Stimulated activated CD4-positive, alpha-beta T cell treated with anti-CD3 and anti-CD28 coated beads, Interleukin-12 subunit alpha, Interleukin-12 subunit beta, amount 100 ng/mL, for 24 hours (primary cell): Measurements from ENCODE around the gene OCIAD1.
A peak's percentile ranks its signal among the peaks of the same experiment; 100 is the strongest.

Experiments
- DNase-seq, 2 experiments: peaks; one replicate each; pipeline ENCODE4 v3.0.0-alpha.2; 2020; ENCODE audit warnings: low read depth in 2 of 2

The OCIAD1 gene

DNA sequence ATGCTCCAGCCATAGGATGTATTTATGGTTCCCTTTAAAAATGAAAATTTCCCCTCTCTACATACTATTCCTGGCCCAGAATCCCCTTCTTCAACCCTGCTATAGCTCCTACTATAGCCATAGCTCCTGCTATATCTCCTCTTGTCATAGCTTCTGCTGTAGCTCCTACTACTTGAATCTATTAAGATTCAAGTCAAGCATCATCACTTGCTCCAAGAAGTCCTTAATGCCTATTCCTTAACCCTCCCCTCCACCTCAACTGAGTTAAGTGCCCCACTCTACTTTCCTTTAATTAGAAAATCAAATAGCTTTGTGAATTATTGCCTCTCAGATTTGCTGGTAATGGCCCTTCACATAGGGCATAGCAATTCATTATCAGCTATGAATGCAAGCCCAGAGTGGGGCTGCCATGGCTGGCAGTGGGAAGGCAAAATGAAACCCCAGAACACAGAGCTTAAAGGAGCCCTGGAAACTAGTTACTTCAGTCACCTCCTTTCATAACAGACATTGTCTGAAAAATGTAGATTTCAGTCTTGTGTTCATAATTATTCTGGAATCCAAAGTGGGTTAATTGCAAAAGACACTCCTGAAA, 60.2 kb downstream of the OCIAD1 start:
- DNase-seq, result no peak

GRCh38 chr4:48896845-48897244, 66.0 kb downstream of the OCIAD1 start:
- no peak for DNase-seq

DNA sequence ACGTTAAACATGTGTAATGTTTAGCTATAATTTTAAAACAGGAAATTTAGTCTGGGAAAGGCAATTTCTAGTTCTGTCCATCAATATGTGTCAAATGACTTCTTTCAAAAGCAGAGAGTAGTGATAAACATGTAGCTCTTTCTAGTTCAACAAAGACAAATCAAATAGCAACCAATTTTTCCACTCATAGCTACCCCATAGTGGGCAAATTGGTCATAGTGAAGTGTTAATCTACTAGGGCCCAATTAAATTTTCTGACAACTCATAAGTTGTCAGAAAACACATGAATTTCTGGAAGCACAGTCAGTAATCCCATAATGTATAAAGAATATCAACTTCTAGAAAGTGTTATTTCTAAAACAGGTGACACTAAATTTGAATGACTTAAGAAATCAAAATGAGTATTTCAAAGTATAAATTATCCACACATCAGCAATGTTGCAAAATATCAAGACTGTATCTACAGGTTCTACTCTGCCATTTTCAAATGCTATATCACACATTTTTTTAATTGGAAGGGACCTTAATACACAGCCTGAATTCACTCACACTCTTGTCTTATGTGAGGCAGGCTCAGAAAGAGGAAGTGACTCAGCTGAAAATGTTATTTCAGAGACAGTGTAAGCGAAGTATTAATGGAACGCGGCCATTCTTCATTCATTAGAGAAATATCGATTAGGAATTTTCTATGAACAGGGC, 68.0 kb downstream of the OCIAD1 start:
- DNase-seq, result no peak

DNA sequence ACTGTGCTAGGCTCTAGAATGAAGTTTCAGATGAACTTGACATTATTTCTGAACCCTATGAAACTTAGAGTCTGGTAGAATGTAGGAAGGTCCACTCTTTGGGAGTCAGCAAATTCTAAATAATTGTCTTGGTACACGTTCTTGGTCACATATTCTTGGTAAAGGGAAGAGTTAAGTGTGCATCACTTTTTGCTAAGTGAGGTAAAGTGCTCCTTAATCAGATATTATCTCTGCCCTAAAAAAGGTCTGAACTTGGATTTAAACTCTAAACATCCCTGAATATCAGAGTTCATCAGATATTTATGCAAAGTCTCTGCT, 68.5 kb downstream of the OCIAD1 start:
- no peak for DNase-seq

DNA sequence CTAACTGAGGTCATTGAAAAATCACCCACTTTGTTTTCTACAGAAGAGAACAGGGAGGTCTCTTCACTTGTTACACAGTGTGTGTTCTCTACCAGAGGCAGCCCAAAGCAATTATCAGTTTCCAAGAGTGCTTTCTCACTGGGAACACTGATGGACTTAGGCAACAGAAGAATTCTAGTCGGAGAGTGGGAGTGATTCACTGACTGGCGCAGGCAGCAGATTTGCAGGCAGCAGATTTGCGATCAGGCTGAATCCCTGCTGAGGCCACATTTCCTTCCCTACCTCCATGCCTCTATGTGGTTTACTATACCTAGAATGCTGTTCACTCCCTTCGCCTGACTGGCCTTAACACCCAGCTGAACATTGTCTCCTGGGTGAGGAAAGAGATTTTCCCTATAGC, 69.1 kb downstream of the OCIAD1 start:
- DNase-seq, result no peak

GRCh38 chr4:48901196-48901595, 70.3 kb downstream of the OCIAD1 start:
- DNase-seq, result no peak

- no peak for DNase-seq
These were observed 71.4 kb downstream of the OCIAD1 start for GRCh38 chr4:48902266-48902665.

DNA sequence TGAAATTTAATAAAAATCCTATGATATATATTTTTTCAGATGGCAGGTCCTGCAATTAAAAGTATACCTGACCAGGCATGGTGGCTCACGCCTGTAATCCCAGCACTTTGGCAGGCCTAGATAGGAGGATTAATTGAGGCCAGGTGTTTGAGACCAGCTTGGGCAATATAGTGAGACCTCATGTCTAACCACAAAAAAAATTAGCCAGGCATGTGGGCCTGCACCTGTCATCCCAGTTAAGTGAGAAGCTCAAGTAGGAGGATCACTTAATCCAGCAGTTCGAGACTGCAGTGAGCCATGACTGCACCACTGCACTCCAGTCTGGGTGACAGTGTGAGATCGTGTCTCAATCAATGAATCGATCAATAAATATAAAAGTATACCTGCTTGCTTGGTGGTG, 73.2 kb downstream of the OCIAD1 start:
- no peak for DNase-seq

GRCh38 chr4:48904541-48905142, 73.8 kb downstream of the OCIAD1 start:
- no peak for DNase-seq

DNA sequence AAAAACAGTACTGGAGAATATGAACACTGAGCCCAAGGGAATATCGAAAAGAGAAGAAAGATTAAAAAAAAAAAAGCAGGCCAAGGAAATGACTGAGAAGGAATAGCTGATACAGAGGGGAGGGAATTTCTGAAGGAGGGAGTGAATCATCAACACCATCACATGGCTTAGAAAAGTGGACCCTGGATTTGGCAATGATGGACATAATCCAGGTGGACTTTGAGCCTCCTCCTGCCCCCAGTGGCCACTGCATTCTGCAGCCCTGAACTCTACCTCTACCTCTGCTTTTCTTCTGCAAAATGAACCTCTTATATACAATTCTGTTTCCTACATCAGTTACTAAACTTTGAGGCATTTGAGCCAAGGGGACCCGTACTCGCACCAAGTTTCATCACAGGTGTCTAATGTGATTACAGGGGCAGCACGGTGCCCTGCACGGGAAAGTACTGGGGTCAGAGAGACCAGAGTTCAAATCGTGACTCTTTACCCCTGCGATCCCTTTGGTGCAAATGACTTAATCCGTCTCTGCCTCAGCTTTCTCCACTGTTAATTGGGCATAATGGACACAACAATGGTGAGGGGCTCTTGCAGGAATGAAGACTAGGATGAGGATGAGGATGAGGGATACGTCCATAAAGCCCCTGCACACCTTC, 74.6 kb downstream of the OCIAD1 start:
- no peak for DNase-seq

- DNase-seq, result peak; percentile 63 to 73
These were observed 75.6 kb downstream of the OCIAD1 start, which contains the start of gene OCIAD2 for GRCh38 chr4:48906206-48907173. Gene OCIAD2 (minus strand): TSS chr4:48906774. CDS start chr4:48904549, 2,225 bp downstream.

GRCh38 chr4:48907706-48908477, 77.0 kb downstream of the OCIAD1 start:
- DNase-seq, result no peak

GRCh38 chr4:48908687-48909086, 77.8 kb downstream of the OCIAD1 start:
- DNase-seq, result no peak

DNA sequence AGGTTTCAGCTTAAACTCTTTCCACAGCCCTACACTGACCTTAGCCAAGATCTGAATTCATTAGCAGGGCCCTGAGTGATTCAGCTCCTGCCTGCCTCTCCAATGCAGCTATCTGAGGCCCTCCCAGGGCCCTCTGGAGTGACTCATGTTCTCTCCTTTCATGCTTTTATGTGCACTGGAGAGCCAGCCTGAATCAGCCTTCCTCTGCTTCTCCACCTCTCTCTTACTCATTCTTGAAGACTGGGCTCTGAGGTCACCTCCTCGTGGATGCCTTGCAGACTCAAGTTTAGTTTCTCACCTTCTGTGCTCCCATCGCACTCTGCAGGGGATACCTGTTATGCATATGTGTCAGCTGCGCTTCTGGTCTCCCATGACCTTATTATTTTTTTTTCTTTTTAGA, 78.8 kb downstream of the OCIAD1 start:
- DNase-seq, result peak; percentile 47 to 56

GRCh38 chr4:48910511-48910910, 79.6 kb downstream of the OCIAD1 start:
- no peak for DNase-seq
